HT1080 (cell line): ENCODE measurements around the gene IGSF22. TPM values are rescaled to one million over a fixed set of nuclear protein-coding genes. Genes with fewer than 3 reads are reported as not detected.
A peak's percentile ranks its signal among the peaks of the same experiment; 100 is the strongest.

Experiments used
- DNase-seq: peaks from one replicate; pipeline ENCODE4 v3.0.0-alpha.2; 2015; ENCODE audit warnings: low read depth
- polyA plus RNA-seq, 2 experiments: library from polyadenylated mRNA; depleted of rRNA; stranded (reverse); fragments of >200 nt; gene quantifications; 2 replicates each; pipeline ENCODE4 v1.2.3, GENCODE V29; 2015
- total RNA-seq: library from RNA; depleted of rRNA; stranded (reverse); fragments of >200 nt; shearing (Covaris generic); gene quantifications from 2 replicates; pipeline ENCODE4 v1.2.3, GENCODE V29; 2014; rRNA removed

IGSF22 gene
- total RNA-seq: not detected in 2 replicates
- polyA plus RNA-seq (2015; cell fraction: cytosol; rRNA removed): not detected in 2 replicates
- not detected in 2 replicates for polyA plus RNA-seq (2015; cell fraction: nucleus; rRNA removed)

DNA sequence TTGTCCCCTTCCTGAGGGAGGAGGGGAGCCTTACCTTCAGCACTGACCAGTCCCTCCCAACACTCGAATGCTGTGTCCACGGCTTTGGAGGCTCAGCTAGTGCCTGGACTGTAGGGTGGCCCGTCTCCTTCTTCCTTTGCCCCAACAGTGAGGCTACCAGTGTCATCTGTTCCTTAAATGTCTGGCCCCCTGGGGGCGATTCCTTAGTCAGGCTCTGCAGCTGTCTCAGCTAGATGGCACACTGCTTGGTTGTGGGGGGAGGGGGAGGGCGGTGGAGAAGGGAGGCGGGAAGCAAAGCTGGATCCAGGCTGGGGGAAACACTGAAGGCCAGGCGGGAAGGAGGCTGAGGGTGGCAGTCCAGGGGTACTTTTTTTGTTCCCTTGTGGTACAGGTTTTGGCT lies at the start of gene IGSF22:
TSS of gene IGSF22 (minus strand) at position 149 of the 400 bp plus-strand sequence. CDS start 1,952 bp downstream, outside the sequence.
- no peak for DNase-seq

DNA sequence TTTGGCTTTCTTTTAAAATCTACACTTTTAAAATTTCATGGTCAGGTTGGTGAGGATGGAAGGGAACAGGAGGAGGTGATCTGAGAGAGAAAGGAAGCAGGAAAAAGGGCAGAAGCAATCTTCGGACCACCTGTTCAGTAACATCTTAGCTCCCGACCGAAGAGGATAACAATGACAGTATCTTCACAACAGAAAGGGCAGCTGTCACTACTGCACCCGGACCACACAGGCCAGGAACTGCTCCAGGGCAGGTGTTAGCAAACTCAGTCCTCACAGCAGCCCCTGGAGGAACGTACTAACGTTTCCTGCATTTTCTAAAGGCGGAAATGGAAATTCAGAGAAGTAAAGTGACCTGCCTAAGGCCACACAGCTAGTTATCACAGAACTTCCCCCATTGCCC lies 48.8 kb upstream of the IGSF22 start:
- no peak for DNase-seq

DNA sequence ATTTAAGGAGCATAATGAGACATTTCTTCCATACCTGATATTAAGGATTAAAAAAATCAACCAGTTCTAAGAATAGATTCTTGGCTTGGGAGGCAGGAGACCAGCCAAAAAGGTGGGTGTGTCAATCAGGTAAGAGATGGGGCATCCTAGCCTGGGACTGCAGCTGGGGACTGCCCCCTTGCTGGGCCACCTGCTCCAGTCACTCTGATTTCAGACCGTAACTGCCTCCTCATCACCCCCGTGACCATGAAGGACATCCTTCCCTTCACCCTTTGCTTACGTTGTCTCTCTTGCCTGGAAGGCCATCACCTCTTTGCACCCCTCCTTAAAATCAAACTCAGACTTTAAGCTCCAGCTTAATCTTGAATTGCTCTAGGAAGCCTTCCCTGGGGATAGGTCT lies 47.7 kb upstream of the IGSF22 start:
- DNase-seq: no peak

DNA sequence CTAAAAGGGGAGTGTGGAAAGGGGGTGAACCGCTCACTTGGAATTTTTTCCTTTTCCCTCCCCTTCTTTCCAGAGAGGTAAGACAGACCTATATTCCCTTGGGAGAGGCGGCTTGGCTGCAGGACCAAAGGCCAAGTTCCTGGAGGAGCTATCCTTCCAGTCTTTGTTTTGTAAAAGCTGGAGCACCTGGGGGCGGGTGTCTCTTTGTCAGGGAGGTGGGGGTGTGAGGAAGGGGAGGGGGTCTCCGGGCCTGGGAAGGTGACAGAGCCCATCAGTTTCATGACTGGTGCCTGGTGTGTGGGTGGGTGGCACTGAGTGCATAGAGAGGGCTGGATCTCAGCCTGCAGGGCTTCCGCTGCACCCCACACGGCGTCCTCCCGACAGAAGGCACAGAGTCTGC lies 47.1 kb upstream of the IGSF22 start:
- no peak for DNase-seq

DNA sequence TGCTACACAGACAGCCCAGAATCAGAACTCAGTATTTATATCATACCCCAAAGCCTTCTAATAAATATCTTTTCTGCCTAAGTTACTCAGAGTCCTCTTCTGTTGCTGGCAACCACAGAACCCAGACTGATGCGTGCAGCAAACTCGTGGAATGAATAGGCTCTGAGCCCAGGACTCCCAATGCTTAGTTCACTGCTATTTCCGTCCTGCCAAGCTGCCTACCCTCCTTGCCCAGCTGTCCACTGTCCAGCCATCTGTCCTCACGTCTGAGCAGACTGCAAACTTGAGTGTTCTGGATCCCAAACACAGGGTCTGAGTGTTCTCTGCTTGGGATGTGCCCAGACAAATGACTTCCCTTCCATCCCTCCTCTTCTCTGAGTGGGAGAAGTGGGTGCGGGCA lies 46.2 kb upstream of the IGSF22 start:
- DNase-seq: no peak

DNA sequence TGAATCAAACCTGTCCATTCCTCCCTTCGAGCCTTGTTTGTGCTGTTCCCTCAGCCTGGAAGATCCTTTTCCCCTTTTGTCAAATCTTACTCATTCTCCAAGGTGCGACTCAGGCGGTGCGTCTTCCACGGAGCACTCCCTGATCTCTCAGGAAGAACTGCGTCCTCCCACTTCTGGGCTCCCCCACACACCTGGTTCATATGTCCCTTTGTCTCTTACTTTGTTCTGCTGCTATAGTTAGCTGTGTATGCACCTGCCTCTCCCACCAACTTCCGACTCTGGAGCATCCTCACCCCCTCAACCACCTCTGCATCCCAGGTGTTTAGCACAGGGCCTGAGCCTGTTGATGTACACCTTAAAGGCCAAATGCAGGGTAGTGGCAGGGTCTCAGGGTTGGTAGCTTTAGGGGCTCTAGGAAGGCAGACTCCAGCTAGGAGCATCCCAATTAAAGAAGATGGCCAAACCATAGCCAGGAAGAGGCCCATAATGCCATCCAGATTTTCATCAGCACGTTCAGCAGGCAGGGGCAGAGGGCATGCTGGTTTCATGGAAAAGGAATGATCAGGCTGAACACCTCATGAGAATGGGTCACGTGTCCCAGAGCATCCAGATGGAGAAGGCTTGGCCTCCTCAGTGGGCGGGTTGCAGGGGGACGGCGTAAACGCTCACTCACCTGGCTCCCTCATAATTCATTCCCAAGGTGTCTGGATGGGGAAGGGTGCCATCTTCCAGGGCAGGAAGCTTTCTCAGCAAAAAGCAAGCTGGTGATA lies 45.5 kb upstream of the IGSF22 start:
- no peak for DNase-seq

DNA sequence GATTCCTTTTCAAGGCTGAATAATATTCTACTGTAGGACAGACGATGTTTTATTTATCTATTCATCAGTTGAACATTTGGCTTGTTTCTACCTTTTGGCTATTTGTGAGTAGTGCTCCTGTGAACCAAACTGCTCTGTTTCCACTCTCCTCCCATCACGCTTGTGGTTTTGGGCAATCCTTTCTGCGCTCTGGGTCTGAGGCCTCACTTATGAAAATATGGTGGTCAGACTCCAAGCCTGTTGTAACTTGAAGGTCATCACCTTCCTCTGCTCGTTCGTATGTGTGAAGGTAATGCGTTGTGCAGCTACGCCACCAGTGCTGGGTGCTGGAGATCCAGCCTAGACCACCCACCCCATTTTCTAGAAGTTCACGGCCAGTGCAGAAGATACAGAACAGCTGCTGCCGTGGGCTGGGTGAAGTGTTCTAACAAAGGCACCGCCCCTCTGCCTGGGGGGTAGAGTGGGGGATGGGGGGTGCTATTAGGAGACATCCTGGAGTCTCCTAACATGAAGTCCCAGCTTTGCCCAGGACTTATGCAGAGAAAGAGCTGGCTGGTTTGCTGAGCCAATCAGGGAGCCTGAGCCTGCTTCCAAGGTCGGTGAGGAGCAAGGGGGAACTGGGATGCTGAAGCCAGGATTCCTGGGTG lies 44.6 kb upstream of the IGSF22 start:
- DNase-seq: no peak

DNA sequence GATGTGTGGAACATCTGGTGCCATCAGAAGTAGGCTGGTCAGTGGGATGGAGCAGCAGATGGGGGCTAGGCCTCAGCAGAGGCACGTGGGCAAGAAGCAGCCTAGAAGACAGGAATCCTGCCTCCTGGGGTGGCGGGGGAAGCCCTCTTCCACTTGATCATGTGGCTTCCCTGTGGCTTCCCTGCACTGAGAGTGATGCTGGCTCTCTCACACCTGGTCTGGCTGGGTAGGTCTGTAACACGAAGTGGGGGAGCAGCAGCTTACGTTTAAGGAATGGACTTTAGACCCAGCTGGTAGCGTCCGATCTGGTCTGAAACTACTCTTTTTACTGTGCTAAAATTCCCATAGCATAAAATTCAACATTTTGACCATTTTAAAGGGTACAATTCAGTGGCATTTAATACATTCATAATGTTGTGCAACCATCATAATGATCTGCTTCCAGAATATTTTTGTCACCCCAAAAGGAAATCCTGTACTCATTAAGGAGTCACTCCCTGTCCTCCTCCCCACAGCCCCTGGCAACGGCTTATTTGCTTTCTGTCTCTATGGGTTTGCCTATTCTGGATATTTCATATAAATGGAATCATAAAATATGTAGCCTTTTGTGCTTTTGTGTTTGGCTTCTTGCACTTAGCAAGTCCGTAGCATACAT lies 43.9 kb upstream of the IGSF22 start:
- no peak for DNase-seq

DNA sequence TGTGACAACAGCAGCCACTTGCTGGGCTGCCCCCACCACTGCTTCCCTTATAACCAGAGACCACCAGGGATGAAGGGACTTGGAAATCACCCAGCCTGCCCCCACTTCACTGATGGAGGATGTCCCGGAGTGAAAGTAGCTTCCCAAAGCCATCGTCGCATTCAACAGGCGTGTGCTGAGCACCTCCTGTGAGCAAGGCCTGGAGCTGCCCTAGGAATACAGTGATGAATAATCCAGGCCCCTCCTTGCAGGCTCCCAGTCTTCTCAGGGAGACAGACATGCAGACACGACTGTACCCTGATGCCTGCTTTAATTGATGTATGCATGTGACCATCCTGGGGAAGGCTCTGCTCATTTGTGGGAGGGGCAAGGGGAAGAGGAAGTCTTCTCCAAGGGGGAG lies 43.0 kb upstream of the IGSF22 start:
- DNase-seq: no peak

DNA sequence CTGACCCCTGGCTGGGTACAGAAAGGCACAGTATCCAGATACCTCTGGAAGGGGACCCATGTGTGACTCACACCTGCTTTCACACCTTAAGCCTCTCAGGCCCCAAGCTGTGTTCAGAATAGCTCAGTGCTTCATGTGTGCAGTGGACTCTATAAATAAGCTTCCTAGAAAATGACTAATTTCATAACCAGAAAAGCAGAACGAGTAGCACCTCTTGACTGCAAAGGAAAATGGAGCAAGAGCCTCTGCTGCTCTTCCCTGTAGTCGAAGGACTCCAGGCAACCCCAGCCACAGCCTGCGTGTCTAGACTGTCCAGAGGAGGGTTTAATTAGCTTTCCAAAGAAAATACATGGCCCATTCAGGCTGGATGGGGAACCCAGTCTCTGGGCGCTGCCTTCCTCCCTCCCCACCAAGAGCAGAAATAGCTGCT lies 42.5 kb upstream of the IGSF22 start:
- DNase-seq: no peak

DNA sequence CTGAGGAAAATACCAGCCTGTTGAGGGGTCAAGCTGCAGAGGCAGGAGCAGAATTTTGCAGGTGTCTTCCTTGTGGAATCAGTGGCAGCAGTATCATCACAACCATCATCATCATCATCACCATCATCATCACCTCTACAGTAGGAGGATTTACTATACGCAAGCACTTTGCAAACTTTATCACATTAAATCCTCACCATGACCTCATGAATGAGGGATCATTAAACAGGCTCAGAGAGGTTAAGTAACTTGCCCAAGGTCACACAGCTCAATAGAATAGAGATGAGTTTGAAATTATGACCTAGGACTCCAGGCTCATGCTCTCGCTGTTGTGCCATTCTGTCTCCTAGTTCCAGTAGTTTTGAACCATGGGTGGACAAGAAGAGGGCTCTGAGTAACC lies 40.0 kb upstream of the IGSF22 start:
- DNase-seq: no peak

DNA sequence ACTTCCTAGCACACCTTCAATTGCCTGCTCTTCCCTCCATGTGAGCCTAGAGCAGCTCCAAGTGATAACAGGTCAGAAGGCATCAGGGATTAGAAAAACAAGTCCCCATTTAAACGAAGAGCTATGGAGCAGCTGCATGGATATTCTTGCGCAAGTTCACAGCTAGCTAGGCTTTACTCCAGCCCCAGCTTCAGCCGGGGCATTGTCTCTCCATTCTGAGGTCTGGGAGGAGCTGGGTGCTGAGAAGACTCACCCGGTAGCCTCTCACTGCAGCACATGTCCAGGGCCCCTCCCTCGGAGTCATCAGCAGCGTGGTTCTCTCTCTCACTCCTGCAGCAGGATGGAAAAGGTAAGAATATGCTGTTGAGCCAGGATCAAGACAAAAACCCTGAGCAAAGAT lies 39.6 kb upstream of the IGSF22 start:
- DNase-seq: no peak

DNA sequence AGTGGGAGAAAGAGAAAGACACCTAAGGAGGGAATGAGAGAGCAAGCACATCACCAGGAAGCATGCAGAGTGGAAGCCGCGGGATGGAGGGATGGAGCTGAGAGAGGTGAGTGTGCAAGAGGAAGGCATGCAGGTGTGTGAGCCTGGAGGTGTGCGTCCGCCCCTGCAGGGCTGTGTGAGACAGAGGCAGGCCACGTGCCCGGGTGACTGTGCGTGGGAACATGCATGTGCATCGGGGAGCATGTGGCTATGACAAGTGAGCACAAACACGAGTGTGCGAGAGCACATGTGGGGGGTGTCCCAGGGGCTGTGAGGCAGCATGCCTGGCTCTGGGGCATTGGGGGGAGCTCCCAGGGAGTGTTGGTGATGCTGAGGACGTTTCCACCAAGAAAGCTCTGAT lies 35.8 kb upstream of the IGSF22 start:
- no peak for DNase-seq

DNA sequence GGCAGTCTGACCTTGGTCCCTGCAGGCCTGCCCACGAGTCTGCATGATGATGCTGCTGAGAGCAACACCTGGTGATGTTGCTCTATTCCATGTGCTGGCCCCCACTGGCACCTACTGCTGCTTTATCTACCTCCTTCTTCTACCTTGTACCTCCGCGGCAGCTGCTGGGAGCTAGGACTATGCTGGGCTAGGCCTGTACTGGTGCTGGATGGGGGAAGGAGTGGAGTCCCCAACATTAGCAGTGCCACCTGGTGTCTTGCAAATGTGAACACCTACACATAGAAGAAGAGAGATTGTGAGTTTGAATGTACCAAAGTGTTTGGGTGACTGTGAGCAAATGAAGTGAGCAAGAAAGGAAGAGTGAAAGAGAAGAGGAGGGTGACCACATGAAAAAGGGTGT lies 35.2 kb upstream of the IGSF22 start:
- DNase-seq: no peak

DNA sequence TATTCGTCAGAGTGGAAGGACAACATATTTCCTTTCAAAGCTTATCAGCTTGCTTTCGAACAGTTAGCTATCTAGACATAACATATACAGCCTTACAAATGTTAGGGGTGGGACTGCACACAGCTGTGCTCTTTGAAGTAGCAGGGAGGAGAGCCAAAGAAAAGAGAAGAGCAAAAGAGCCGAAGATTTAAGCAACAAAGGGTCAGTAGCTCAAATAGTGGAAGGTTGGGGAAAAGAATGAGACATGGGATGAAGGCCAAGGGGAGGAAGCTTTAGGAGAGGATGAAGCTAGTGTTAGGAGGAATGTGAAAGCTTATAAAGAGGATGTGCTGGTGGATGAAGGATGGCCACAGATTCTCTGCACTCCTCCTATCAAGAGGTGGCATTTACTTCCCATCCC lies 31.8 kb upstream of the IGSF22 start:
- no peak for DNase-seq

DNA sequence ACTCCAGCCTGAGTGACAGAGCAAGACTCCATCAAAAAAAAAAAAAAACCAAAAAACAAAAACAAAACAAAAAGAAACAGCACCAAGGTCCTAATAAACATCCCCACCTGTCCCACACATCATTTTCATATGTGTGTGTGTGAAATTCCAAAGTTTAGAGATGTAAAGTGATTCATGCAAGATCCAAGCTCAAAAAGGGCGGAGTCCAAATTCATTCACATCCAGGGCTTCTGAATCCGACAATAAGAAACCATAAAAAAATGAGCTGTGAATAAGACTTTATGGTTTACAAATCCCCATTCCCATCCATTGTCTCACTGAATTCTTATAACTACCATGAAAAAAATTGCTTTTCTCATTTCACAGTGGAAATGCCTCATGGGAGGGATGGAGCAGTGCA lies 30.9 kb upstream of the IGSF22 start:
- no peak for DNase-seq

DNA sequence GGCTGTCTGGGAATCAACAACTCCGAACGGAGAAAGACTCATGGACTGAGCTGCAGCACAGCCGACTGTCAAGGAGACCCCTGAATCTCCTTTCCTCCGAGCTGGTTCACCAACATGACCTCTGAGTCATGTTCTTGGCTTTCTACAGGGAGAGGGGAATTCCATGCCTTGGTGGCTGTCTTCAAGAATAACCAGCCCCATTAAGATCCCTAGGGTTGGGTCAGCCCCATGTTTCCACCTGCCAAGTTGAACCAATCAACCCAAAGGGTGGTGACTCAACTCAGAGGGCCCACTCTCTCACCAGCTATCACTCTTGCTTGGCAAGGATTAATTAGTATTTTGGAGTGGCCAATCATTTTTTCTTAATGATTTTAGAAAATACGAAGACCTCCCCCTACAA lies 28.3 kb upstream of the IGSF22 start:
- DNase-seq: peak; percentile 76

DNA sequence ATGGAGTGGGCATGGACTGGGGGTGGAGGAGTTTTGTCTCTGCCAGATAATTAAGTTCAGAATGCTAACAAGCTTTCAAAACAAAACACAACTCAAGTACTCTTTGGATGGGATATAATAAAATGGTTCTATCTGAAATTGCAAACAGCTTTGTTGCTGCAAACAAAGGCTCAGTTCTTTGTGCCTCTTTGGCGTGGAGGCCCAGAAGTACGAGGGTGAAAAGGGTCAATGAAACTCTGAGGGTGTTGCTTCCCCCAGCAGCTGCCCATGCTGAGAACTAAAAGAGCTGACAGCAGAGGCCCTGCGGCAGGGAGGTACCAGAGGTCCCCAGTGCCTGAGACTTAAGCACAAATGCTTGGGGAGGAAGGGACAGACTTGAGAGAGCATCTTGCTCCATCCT lies 26.5 kb upstream of the IGSF22 start:
- no peak for DNase-seq

DNA sequence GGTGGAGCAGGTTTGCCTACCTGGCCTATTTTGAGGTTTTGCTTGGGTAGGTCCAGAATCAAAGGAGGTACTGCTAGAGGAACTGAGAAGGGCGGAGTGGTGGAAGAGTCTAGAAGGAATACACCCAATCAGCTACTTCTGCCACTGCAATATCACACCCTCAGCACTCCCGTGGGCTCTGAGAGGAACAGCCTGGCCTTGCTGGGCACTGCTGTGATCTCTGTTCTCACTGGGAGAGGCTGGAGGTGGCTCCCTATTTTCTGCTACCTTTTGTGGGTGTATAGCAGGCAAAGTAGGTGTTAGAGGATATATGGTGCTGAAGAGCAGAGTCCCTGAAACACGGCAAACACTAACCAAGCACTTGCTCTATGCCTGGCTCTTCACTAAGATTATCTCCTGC lies 25.0 kb upstream of the IGSF22 start:
- no peak for DNase-seq

DNA sequence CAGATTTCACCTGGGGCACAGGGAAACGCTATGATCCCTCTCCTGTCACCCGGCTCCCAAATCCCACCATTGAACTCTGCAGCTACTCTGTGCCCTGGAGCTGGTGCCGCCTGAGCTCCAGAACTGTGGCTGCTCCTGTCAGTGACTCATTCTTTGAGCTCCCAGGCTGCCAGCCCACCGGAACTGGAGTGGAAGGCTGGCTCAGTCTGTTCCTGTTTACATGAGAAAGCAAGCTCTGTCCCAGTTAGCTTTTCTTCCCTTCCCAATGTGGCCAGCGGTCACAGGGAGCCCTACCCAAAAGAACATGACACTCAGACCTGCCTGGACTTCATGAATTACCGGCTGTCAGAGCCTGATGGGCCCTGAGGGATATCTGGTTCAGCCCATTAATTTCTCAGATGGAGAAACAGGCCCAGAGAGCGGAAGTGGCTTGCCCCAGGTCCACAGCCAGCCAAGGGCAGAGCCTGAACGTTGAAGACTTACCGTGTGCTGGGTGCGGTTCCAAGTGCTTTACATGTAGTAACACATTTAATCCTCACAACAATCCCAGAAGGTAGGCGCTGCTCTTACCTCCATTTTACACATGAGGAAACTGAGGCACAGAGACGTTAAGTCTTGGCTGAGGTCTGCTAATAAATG lies 23.8 kb upstream of the IGSF22 start:
- peak; percentile 92 for DNase-seq

DNA sequence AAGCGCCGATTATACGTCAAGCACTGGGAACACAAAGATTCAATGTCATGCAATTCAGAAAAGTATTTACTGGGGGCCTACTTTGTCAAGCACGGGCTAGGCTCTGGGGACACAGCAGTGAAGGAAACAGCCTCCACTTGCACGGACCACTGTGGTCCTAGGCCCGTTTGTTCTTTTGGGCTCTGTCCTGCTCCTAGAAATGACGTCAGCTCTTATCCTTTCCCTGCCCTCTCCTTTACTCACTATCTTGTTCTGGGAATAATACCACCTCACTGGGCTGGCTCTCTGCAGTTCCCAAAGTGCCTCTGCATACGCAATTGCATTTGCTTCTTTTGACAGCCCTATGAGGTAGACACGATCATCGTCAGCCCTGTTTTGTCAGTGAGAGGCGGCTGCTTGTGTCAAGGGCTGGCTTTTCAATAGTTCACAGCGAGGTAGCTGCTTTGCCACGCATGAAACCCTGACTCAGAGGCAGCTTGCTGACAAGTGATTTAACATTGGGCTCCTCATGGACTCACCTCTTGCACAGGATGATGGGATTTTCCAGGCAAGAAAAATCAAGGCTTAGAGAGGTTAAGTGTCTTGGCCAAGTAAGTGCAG lies 22.9 kb upstream of the IGSF22 start:
- no peak for DNase-seq

DNA sequence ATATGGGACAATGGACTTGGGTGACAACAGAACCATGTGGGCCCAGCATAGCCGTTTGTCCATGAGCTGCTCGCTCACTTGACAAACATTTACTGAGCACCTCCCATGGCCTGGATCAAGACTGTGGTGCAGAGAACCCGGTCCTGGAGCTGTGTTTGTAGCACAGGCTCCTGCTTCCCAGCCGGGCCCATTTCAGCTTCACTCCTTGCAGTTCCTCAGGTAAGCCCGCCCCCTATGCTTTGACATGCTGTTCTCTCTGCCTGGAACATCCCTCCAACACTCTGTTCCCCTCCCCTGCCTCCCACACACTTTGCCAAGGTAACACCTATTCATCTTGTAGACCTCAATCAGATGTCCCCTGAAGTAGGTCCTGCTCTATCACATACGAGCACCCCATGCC lies 19.3 kb upstream of the IGSF22 start:
- DNase-seq: no peak
